CD4-positive, alpha-beta T cell treated with Interleukin-6 for 4 hours (primary cell): Measurements from ENCODE around the gene DCBLD1.
"Not testable (repeated sequence)": the region's sequence is repeated elsewhere in the genome, so short reads cannot be mapped to it uniquely, and the experiment has no call there.

Source experiments
- DNase-seq: peaks from one replicate; pipeline ENCODE4 v3.0.0-alpha.2; 2020; ENCODE audit warnings: mixed read lengths

Gene DCBLD1

DNA sequence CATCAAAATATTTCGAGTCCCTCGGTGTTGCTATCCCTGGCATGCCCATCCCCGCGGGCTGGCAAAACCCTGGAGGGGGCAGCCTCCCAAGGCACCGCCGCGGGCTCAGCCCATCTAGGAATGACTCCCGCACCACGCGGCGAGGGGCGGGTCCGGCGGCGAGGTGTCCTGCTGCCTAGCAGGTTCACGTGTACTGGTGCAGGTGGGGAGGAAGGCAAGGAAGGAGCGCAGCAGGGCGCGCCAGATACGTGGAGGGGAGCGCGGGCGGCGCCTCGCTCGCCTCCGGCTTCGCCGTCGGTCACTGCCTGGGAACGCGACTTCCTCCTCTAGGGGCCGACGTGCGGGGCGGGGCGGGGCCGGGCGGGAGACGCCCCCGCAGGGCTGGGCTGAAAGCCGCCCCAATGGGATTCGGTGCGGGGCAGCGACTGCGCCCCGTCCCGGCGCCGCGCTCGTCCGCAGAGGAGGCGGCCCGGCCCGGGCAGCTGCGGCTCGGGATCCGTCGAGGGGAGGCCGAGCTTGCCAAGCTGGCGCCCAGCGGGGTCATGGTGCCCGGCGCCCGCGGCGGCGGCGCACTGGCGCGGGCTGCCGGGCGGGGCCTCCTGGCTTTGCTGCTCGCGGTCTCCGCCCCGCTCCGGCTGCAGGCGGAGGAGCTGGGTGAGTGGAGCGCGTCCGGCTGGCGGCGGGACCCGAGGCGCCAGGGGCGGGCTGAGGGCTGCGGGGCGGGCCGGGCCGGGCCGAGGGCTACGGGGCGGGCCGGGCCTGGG, at the start of gene DCBLD1:
TSS of gene DCBLD1 (plus strand) at position 435 of the 764 bp plus-strand sequence. CDS start at position 543, 108 bp downstream.
- peak; percentile 68 for DNase-seq

- no peak for DNase-seq
Observed at GRCh38 chr6:117440706-117441525, 41.6 kb upstream of the DCBLD1 start.

GRCh38 chr6:117441824-117442264, 40.6 kb upstream of the DCBLD1 start:
- no peak for DNase-seq

DNA sequence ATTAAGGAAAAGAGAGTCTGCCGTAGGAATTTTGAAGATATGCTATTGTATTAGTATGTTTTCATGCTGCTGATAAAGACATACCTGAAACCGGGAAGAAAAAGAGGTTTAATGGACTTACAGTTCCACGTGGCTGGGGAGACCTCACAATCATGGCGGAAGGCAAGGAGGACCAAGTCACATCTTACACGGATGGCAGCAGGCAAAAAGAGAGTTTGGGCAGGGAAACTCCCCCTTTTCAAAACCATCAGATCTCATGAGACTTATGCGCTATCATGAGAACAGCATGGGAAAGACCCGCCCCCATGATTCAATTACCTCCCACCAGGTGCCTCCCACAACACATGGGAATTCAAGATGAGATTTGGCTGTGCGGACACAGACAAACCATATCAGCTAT, 40.2 kb upstream of the DCBLD1 start:
- DNase-seq: not testable (repeated sequence)

DNA sequence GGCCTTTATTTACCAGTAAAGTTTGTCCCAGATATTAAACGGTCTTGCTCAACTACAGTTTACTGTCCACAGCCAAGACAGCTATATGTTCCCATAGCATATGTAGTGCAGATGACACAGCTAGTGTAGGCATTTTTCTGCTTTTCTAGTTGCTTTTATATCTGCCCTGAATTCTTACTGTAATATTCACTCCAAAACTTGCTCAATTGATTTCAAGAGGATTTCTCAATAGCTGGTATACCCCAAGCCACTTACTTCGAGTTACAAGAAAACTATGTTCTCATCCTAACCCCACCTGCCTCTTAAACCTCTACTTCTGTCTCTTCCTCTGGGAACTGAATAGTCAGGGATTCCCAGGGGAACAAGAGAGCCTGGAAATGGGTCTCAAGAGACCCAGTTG, 37.9 kb upstream of the DCBLD1 start:
- DNase-seq: no peak

- DNase-seq: no peak
Observed at GRCh38 chr6:117446861-117447260, 35.6 kb upstream of the DCBLD1 start.

DNA sequence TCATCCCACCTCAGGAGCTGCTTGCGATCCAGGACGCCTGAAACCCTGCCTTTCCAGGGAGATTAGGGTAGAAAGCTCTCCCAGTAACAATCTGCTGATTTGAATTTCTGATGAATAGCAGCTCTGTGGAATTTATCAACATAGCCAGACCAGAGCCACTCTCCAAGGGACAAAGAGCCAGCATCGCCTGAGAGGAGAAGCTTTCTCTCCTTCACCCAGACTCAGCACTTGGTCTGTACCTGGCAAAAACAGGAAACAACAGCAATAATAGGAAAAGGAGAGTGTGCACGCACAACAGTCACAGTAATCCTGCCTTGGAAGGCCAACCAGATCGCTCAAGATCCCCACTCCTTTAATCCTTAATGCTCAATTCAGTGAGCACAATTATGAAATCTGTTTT, 34.5 kb upstream of the DCBLD1 start:
- DNase-seq: no peak

- DNase-seq: no peak
Observed at GRCh38 chr6:117448732-117449485, 33.6 kb upstream of the DCBLD1 start.

DNA sequence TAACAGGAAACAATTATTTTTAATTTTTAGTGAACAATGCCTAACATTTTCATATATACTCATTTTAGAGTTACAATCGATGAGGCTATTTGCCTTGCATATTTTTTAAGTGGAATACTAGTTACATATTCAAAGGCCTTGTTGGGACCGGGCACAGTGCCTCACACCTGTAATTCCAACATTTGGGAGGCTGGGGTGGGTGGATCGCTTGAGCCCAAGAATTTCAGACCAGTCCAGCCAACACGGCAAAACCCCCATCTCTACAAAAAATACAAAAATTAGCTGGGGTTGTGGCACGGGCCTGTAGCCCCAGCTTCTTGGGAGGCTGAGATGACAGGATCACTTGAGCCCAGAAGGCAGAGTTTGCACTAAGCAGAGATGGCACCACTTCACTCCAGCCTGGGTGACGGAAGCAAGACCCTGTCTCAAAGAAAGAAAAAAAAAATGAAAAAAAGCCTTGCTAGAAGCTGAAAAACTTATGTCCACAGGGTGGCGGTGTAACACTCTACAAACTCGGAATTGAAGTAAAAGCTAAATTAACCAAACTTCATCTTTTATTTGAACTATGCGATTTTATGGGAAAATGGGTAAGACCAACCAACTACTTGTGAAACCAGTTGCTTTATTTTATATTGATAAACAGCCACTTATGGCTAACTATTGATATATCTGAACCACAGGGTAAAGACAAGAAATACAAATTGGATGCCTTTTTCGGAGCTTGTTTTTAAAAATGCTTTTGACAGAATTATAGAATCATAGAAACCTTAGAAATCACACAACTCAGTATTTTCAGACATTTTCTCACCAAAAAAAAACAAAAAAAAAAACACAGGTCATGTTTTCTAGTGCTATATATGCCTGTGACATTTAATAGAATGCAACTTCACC, 32.7 kb upstream of the DCBLD1 start:
- peak; percentile 74 for DNase-seq

GRCh38 chr6:117451671-117452070, 30.8 kb upstream of the DCBLD1 start:
- no peak for DNase-seq

GRCh38 chr6:117456250-117456649, 26.2 kb upstream of the DCBLD1 start:
- no peak for DNase-seq

- no peak for DNase-seq
Observed at GRCh38 chr6:117456998-117457397, 25.5 kb upstream of the DCBLD1 start.

DNA sequence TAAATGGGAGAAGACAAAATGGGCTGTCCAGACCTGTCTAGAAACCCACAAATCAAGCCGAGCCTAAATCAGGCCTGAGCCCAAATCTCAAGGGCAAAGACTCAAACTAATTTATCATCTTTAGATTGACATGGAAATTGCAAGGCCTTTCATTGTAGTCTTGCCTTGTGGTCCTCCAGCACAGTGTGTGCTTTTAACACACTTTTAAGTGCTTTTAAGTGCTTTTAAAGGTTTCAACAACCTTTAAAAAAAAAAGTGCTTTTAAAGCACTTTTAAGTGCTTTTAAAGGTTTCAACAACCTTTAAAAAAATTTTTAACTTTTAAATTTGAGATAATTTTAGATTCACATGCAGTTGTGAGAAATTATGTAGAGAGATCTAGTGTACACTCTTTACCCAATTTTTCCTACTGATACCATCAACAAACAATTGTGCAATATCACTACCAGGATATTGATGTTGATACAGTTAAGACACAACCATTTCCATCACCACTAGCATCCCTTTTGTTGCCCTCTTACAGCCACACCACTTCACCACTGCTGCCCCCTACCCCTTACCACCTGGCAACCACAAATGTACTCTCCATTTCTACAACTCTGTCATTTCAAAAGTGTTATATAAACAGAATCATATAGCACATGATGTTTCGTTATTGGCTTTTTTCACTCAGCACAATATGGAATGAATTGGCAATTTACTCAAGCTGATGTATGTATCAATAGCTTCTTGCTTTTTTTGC, 23.1 kb upstream of the DCBLD1 start:
- DNase-seq: no peak

- DNase-seq: peak; percentile 6
Observed at GRCh38 chr6:117463762-117464665, 18.5 kb upstream of the DCBLD1 start.

GRCh38 chr6:117464700-117465099, 17.8 kb upstream of the DCBLD1 start:
- no peak for DNase-seq

- DNase-seq: no peak
Observed at GRCh38 chr6:117465691-117466090, 16.8 kb upstream of the DCBLD1 start.

- no peak for DNase-seq
Observed at GRCh38 chr6:117467876-117468275, 14.6 kb upstream of the DCBLD1 start.

- DNase-seq: not testable (repeated sequence)
Observed at GRCh38 chr6:117468527-117468926, 13.9 kb upstream of the DCBLD1 start.

DNA sequence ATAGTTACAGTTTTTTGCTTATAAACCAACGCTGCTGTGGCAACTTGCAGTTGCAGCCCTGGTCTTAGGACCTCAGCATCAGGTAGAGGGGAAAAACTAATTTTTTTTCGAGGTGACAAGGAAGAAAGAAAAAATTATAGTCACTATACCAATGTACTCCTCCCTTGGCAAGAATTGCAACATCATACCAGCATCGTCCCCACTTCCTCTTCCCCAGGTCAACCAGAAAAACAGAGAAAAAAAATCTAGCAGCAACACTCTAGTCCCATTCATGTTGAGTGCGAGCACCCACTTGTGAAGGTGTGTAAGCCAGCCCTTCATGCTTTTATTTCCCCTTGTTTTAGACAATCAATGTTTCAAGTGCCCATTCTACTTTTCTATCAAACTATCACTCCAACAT, 13.1 kb upstream of the DCBLD1 start:
- no peak for DNase-seq

- no peak for DNase-seq
Observed at GRCh38 chr6:117469791-117470190, 12.7 kb upstream of the DCBLD1 start.
